Heart left ventricle (tissue), 13 donors: ENCODE results near the gene GNAT3.

Experiments used
- CTCF ChIP-seq, 12 donors: fragments of 200-600 bp; sonication (generic) in 4 of 12; IDR thresholded peaks; one replicate each; pipeline versions ENCODE4 v1.5.0 to v1.8.0; 2018 to 2022; ENCODE audit warnings: antibody characterized with exemption in 12 of 12, mild to moderate bottlenecking in 5 of 12
- POLR2A ChIP-seq, 2 donors: fragments of 450-650 bp; IDR thresholded peaks; one replicate each; pipeline ENCODE4 v1.6.1; 2017; ENCODE audit warnings: antibody characterized with exemption in 2 of 2, mild to moderate bottlenecking in 2 of 2, moderate library complexity in 2 of 2
- donor health status: ischemic (EF 13 %, LVEDD 7.1; RV severe dilation, severe dysfunction).
- donor health status: DM: no; HTN: yes; CAD: no.
- donor health status: DM: no; HTN: no; CAD: no.
- donor health status: ischemic (EF 25% LVEDD 6.9; RV normal size, moderate dysfunction).
- donor health status: ischemic (EF 25% LVEDD 5.7; RV mildly dilated, moderate dysfunction).
- donor health status: ischemic (EF 35%, LVEDD 5.7; RV mildly dilated, moderate dysfunction).
- donor health status: nonischemic (EF 11% LVEDD 7.7; RV severe dilation, severe dysfunction).
- donor health status: DM: yes; HTN: yes; CAD: no.
- donor health status: PGD.
- donor health status: ischemic (EF 29% LVEDD 5.4; RV normal size, mild dysfunction).
- donor health status: nonischemic (EF 23%, LVEDD 6.1; RV moderate dilation, normal function).

DNA sequence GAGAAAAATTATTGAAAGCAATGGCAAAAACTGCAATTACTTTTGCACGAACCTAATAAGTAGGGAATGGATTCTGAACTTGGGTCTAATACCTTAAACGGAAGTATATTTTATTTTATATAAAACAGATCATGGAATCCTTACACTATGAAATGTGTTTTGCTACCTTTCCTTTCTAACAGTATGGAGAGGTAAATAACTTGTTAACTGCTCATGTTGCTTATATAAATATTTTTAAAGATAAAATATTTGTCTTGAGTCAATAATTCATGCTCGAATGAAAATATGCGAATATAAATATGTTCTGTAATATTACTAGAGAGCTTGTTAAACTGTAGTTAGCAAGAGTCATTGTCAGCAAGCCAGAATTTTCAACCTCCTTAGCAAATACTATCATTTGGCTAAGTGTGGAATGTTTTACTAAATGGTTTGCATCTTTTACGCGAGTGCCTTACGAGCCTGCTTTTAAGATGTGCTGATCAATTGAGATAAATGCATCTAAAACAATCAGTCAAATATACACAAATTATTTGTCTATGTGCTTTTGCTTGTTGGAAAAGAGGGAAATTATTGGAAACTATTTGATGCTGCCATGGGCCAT lies 5.9 kb downstream of the GNAT3 start:
- TF ChIP-seq CTCF (IDR thresholded peaks at IDR 0.05) (no peak), POLR2A (IDR thresholded peaks at IDR 0.05) (no peak)
